A673 (cell line): Measurements from ENCODE around the gene PDAP1.

Source experiments
- EZH2 ChIP-seq: fragments of 200-600 bp; sonication (generic); IDR thresholded peaks from 2 replicates; pipeline ENCODE4 v1.6.1; 2017; ENCODE audit warnings: borderline replicate concordance, low read depth, mild to moderate bottlenecking, mixed read lengths, antibody characterized with exemption, low read length; ENCODE audit not compliant: poor library complexity, severe bottlenecking
- TF ChIP-seq, protein P1 (sequence below): fragments of 300-800, 200-600 bp; sonication (generic); conservative IDR thresholded peaks from 2 replicates; pipeline ENCODE4 v1.5.1; 2017; ENCODE audit warnings: low read depth, mild to moderate bottlenecking, antibody characterized with exemption, low read length, moderate library complexity, mixed read lengths

DNA sequence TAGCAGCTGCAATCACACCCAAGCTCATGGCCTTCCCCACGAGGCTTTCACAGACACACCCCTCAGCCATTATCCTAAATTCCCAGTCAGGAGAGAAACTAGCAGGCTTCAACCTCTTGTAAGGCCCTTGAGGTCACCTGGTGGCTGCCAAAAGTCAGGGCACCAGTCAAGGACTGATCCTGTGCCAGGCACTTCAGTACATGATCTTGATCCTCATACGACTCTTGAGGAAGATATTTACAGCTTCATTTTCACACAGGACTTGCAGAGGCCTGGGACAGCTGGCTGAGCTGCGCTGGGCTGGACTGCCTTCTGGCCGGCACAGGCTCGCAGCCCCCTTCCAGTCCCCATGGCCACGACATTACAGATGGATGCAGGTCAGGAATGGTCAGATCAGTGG lies 8.8 kb downstream of the PDAP1 start:
- TF ChIP-seq, protein P1, sequence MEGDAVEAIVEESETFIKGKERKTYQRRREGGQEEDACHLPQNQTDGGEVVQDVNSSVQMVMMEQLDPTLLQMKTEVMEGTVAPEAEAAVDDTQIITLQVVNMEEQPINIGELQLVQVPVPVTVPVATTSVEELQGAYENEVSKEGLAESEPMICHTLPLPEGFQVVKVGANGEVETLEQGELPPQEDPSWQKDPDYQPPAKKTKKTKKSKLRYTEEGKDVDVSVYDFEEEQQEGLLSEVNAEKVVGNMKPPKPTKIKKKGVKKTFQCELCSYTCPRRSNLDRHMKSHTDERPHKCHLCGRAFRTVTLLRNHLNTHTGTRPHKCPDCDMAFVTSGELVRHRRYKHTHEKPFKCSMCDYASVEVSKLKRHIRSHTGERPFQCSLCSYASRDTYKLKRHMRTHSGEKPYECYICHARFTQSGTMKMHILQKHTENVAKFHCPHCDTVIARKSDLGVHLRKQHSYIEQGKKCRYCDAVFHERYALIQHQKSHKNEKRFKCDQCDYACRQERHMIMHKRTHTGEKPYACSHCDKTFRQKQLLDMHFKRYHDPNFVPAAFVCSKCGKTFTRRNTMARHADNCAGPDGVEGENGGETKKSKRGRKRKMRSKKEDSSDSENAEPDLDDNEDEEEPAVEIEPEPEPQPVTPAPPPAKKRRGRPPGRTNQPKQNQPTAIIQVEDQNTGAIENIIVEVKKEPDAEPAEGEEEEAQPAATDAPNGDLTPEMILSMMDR = no peak
- no peak for TF ChIP-seq EZH2
